Stimulated activated CD4-positive, alpha-beta T cell treated with anti-CD3 and anti-CD28 coated beads, Interleukin-1b, Interleukin-23, amount 100 ng/mL, for 4 hours (primary cell): ENCODE data around the gene PNMA1.

Source experiments
- DNase-seq, 2 donors: peaks; one replicate each; pipeline ENCODE4 v3.0.0-alpha.2; 2020; ENCODE audit warnings: low read depth in 2 of 2

Gene PNMA1

GRCh38 chr14:73713803-73714655, at the start of gene PNMA1:
Gene PNMA1, minus strand, starts transcription at chr14:73714384. Its CDS starts 745 bp downstream, at chr14:73713639.
- DNase-seq, result peak; percentile 77 to 82

GRCh38 chr14:73763396-73763795, 49.2 kb upstream of the PNMA1 start:
- no peak for DNase-seq

GRCh38 chr14:73762375-73762822, 48.2 kb upstream of the PNMA1 start:
- DNase-seq, result no peak

- no peak for DNase-seq
Measured at GRCh38 chr14:73761618-73762355, 47.6 kb upstream of the PNMA1 start.

GRCh38 chr14:73760598-73761586, 46.7 kb upstream of the PNMA1 start:
- DNase-seq, result no peak

- DNase-seq, result peak; percentile 89 to 94
Measured at GRCh38 chr14:73759714-73760597, 45.8 kb upstream of the PNMA1 start.

GRCh38 chr14:73759183-73759713, 45.1 kb upstream of the PNMA1 start:
- DNase-seq, result peak in 1 of 2 donors; percentile 53

GRCh38 chr14:73758392-73759182, 44.4 kb upstream of the PNMA1 start:
- peak; percentile 57 to 60 for DNase-seq

GRCh38 chr14:73757876-73758391, 43.8 kb upstream of the PNMA1 start:
- no peak for DNase-seq

GRCh38 chr14:73757381-73757780, 43.2 kb upstream of the PNMA1 start:
- DNase-seq, result no peak

- DNase-seq, result no peak
Measured at GRCh38 chr14:73755434-73756014, 41.3 kb upstream of the PNMA1 start.

GRCh38 chr14:73754911-73755360, 40.8 kb upstream of the PNMA1 start:
- no peak for DNase-seq

GRCh38 chr14:73753887-73754795, 40.0 kb upstream of the PNMA1 start:
- DNase-seq, result no peak

- DNase-seq, result no peak
Measured at GRCh38 chr14:73753124-73753886, 39.1 kb upstream of the PNMA1 start.

GRCh38 chr14:73752297-73752992, 38.3 kb upstream of the PNMA1 start:
- DNase-seq, result no peak

GRCh38 chr14:73751157-73751691, 37.0 kb upstream of the PNMA1 start:
- DNase-seq, result no peak
